K562 (cell line): ENCODE data around the gene TM9SF4. TPM values are rescaled to one million over a fixed set of nuclear protein-coding genes. Genes with fewer than 3 reads are reported as not detected.
A peak's percentile ranks its signal among the peaks of the same experiment; 100 is the strongest.

ENCODE experiments used
- ATAC-seq: fragments of 200-7000 bp; cut with Tn5 transposase; 3 replicates; pipeline ENCODE4 v1.9.1; 2020; ENCODE audit warnings: moderate library complexity
- BruUV-seq: library from RNA; stranded (reverse); fragments of 400-500 nt; replicated peaks from 2 replicates; lab custom pipeline; 2021; lab: Mats Ljungman, UMichigan
- CTCF ChIA-PET: fragments of 300-600 bp; formaldehyde crosslinking; extraction: SDS; loops from one replicate; lab custom pipeline; 2021; ENCODE audit warnings: low intra/inter-chr PET ratio; lab: Yijun Ruan, JAX
- POLR2A ChIA-PET: fragments of 300-600, 350-650 bp; sonication (Branson Sonifier 250); formaldehyde crosslinking; extraction: SDS; loops from one replicate; lab custom pipeline; 2021; ENCODE audit warnings: antibody characterized with exemption, inconsistent platforms; lab: Yijun Ruan, JAX
- DNase-seq, 4 experiments: peaks; one replicate each; pipeline versions ENCODE4 v3.0.0 to v3.0.0-alpha.2; 2011 to 2018; ENCODE audit warnings: low spot score in 3 of 4, mixed read lengths in 3 of 4; ENCODE audit errors: extremely low read depth in 1 of 4
- FAIRE-seq: peaks from 2 replicates; lab custom pipeline; 2011; peaks lifted over from hg19 to GRCh38; lab: Jason Lieb, UNC
- H2AFZ ChIP-seq: 2 replicates; pipeline ENCODE4 v1.6.0; 2011; ENCODE audit warnings: low read depth, low read length, control low read depth, inconsistent platforms
- H3K27ac ChIP-seq: fragments of 200-600 bp; 3 replicates; pipeline ENCODE4 v1.8.0; 2011; ENCODE audit warnings: low read depth, mild to moderate bottlenecking, control low read depth, inconsistent platforms, low read length, moderate library complexity, mixed read lengths; ENCODE audit errors: extremely low read depth
- H3K27me3 ChIP-seq, 2 experiments: fragments of 300-600 bp in 1 of 2; 2 replicates in 1 of 2; 3 replicates in 1 of 2; pipeline versions ENCODE4 v1.6.0 to v1.8.0; 2011; ENCODE audit warnings: inconsistent platforms in 2 of 2, low read length in 2 of 2, mild to moderate bottlenecking in 1 of 2, mixed read lengths in 1 of 2, moderate library complexity in 1 of 2; ENCODE audit not compliant: control insufficient read depth in 2 of 2, insufficient read depth in 2 of 2
- H3K36me3 ChIP-seq: fragments of 300-600 bp; 3 replicates; pipeline ENCODE4 v1.8.0; 2011; ENCODE audit warnings: mild to moderate bottlenecking, low read length, inconsistent platforms; ENCODE audit not compliant: control insufficient read depth, insufficient read depth
- H3K4me1 ChIP-seq, 2 experiments: fragments of 200-600 bp in 1 of 2; replicated peaks in 1 of 2; 2 replicates in 1 of 2; 3 replicates in 1 of 2; pipeline versions ENCODE4 v1.5.1 to v1.8.0; 2011; ENCODE audit warnings: inconsistent platforms in 2 of 2, low read length in 2 of 2, mild to moderate bottlenecking in 1 of 2, mixed read lengths in 1 of 2, moderate library complexity in 1 of 2; ENCODE audit not compliant: control insufficient read depth in 2 of 2, insufficient read depth in 2 of 2
- H3K4me2 ChIP-seq: 2 replicates; pipeline ENCODE4 v1.6.1; 2011; ENCODE audit warnings: low read length, control low read depth, inconsistent platforms, mixed read lengths; ENCODE audit not compliant: insufficient read depth
- H3K4me3 ChIP-seq: fragments of 200-600 bp; sonication (generic), shearing (Covaris generic); 2 replicates; pipeline ENCODE4 v1.5.1; 2016; ENCODE audit warnings: control low read depth, inconsistent platforms
- H3K79me2 ChIP-seq: fragments of 200-600 bp; 3 replicates; pipeline ENCODE4 v1.8.0; 2011; ENCODE audit warnings: low read length, inconsistent platforms; ENCODE audit not compliant: control insufficient read depth, insufficient read depth
- H3K9ac ChIP-seq, 2 experiments: 2 replicates each; pipeline versions ENCODE4 v1.6.0 to v1.6.1; 2011; ENCODE audit warnings: low read depth in 2 of 2, low read length in 2 of 2, control low read depth in 1 of 2, inconsistent platforms in 1 of 2, mild to moderate bottlenecking in 1 of 2, mixed read lengths in 1 of 2; ENCODE audit not compliant: insufficient read depth in 1 of 2
- H3K9me1 ChIP-seq: one replicate; pipeline ENCODE4 v1.6.0; 2011; ENCODE audit warnings: inconsistent platforms, mild to moderate bottlenecking, low read length, moderate library complexity; ENCODE audit not compliant: control insufficient read depth, insufficient read depth
- H3K9me3 ChIP-seq: replicated peaks from 2 replicates; pipeline ENCODE4 v1.5.1; 2011; ENCODE audit warnings: low read depth, low read length, inconsistent platforms; ENCODE audit not compliant: control insufficient read depth, insufficient read depth
- H4K20me1 ChIP-seq: replicated peaks from 2 replicates; pipeline ENCODE4 v1.6.1; 2011; ENCODE audit warnings: low read length, inconsistent platforms, mixed read lengths; ENCODE audit not compliant: control insufficient read depth, insufficient read depth
- ADNP ChIP-seq: fragments of 200-800 bp; sonication (Bioruptor generic); IDR thresholded peaks from 2 replicates; pipeline ENCODE4 v1.6.1; 2016; ENCODE audit warnings: missing genetic modification characterization, missing compliant biosample characterization
- BCOR ChIP-seq: fragments of 450-650 bp; IDR thresholded peaks from 2 replicates; pipeline ENCODE4 v1.6.1; 2016
- CXXC5 ChIP-seq: fragments of 250-450 bp; sonication (Bioruptor Pico); IDR thresholded peaks from 2 replicates; pipeline ENCODE4 v1.8.0; 2022; ENCODE audit warnings: inconsistent platforms, mild to moderate bottlenecking, moderate library complexity
- GTF2F1 ChIP-seq: IDR thresholded peaks from 2 replicates; pipeline ENCODE4 v1.6.1; 2011; ENCODE audit warnings: low read depth, low read length, improper control_type of control experiment
- KDM1A ChIP-seq, 2 experiments: fragments of 450-650 bp; IDR thresholded peaks; 2 replicates each; pipeline ENCODE4 v1.6.1; 2016; ENCODE audit warnings: mild to moderate bottlenecking in 2 of 2
- MCM7 ChIP-seq, 2 experiments: fragments of 450-650 bp; IDR thresholded peaks; 2 replicates each; pipeline ENCODE4 v1.6.1; 2016 to 2018
- NFE2L1 ChIP-seq: fragments of 450-650 bp; IDR thresholded peaks from 2 replicates; pipeline ENCODE4 v1.6.1; 2016; ENCODE audit warnings: missing genetic modification characterization, low read depth, mild to moderate bottlenecking, missing compliant biosample characterization, moderate library complexity, borderline replicate concordance
- NFXL1 ChIP-seq: fragments of 450-650 bp; formaldehyde crosslinking; IDR thresholded peaks from 2 replicates; pipeline ENCODE4 v1.4.0; 2021; ENCODE audit warnings: mild to moderate bottlenecking
- NONO ChIP-seq, 2 experiments: fragments of 200-400 bp in 1 of 2; fragments of 450-650 bp in 1 of 2; formaldehyde crosslinking in 1 of 2; IDR thresholded peaks; 2 replicates each; pipeline ENCODE4 v1.6.1; 2017; ENCODE audit warnings: low read depth in 2 of 2, mild to moderate bottlenecking in 2 of 2, moderate library complexity in 2 of 2, low read length in 1 of 2
- NR2C1 ChIP-seq, 2 experiments: fragments of 450-650 bp; IDR thresholded peaks; 2 replicates each; pipeline ENCODE4 v1.6.1; 2017; ENCODE audit warnings: mild to moderate bottlenecking in 2 of 2, antibody characterized with exemption in 1 of 2, inconsistent platforms in 1 of 2, missing compliant biosample characterization in 1 of 2, missing genetic modification characterization in 1 of 2
- RBM25 ChIP-seq: fragments of 200-400 bp; formaldehyde crosslinking; IDR thresholded peaks from 2 replicates; pipeline ENCODE4 v1.6.1; 2018; ENCODE audit warnings: low read length, low read depth, moderate library complexity; ENCODE audit not compliant: severe bottlenecking
- ZNF121 ChIP-seq: sonication (generic); formaldehyde crosslinking; conservative IDR thresholded peaks from 2 replicates; pipeline ENCODE4 v1.8.0; 2022; ENCODE audit warnings: missing genetic modification reagents
- WGBS: fragments of 100-300 bp; shearing (Covaris generic); methylation state at CpG from one replicate; pipeline ENCODE4 v1.1.6; 2016; ENCODE audit warnings: low coverage, mixed read lengths; ENCODE audit not compliant: insufficient coverage; ENCODE audit errors: missing lambda C conversion rate; 5-methylcytosine and 5-hydroxymethylcytosine counted together
- in situ Hi-C: fragments of 300-500 bp; cut with MboI; formaldehyde crosslinking; loops from 4 replicates; pipeline ENCODE4 v1.15.0; 2018; ENCODE audit warnings: inconsistent platforms, mixed read lengths
- intact Hi-C: fragments of 100-400 bp; cut with micrococcal nuclease; formaldehyde crosslinking; loops from 2 replicates; pipeline ENCODE4 v1.14.2; 2022
- polyA plus RNA-seq, 8 experiments: library from polyadenylated mRNA; depleted of rRNA in 4 of 8; stranded (reverse) in 5 of 8; unstranded in 3 of 8; fragments of >200 nt; fragmentation: Nextera tagmentation in 2 of 8; fragmentation: Illumina TruSeq in 1 of 8; extraction: Ambion mirVana in 2 of 8; extraction: Trizol in 1 of 8; gene quantifications; 2 replicates each; pipeline versions ENCODE4 v1.2.1 to v1.2.3, GENCODE V29; 2011 to 2014; ENCODE audit warnings: inconsistent platforms in 1 of 8, missing spikeins in 1 of 8
- total RNA-seq, 7 experiments: library from RNA; depleted of rRNA in 6 of 7; stranded (reverse); fragments of >200 nt in 6 of 7; fragmentation: Illumina TruSeq in 2 of 7; extraction: Trizol in 2 of 7; gene quantifications; 2 replicates each; pipeline versions ENCODE4 v1.2.1 to v1.2.3, GENCODE V29; 2011 to 2021; ENCODE audit warnings: low replicate concordance in 1 of 7
- TF ChIP-seq, protein P1 (sequence below): sonication (generic); formaldehyde crosslinking; IDR thresholded peaks from 2 replicates; pipeline ENCODE4 v1.8.1; 2022; ENCODE audit warnings: missing genetic modification reagents
- TF ChIP-seq, protein P2 (sequence below): sonication (generic); formaldehyde crosslinking; IDR thresholded peaks from 2 replicates; pipeline ENCODE4 v1.8.0; 2022; ENCODE audit warnings: missing genetic modification reagents, mild to moderate bottlenecking, borderline replicate concordance
- TF ChIP-seq, protein P3 (sequence below): fragments of 450-650 bp; IDR thresholded peaks from 2 replicates; pipeline ENCODE4 v1.7.1; 2018; ENCODE audit warnings: mild to moderate bottlenecking, low read depth; ENCODE audit not compliant: partially characterized antibody

Gene TM9SF4
- total and polyA plus RNA-seq, 9 of the 15 experiments (the other 6 are each of a cell fraction or from before 2014, with no cell fraction given): 14.5 to 46.3 (median 26.9) TPM

DNA sequence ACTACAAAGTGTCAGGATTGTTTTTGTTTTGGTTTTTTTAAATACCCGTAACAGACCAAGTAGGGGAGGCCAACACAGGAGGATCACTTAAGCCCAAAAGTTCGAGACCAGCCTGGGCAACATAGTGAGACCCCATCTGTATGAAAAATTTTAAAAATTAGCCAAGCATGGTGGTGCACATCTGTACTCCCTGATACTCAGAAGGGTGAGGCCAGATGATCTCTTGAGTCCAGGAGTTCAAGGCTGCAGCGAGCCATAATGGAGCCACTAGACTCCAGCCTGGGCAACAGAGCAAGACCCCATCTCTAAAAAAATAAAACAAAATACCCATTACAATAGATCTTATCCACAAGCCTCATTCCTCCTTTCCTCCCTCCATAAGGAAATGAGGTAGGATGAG, 28.7 kb upstream of the TM9SF4 start:
- Histone ChIP-seq H3K36me3 (no peaks in the 10 kb centered on the region), H3K9me1 (no peaks in the 10 kb centered on the region), H3K9me3 (no peaks in the 10 kb centered on the region), H3K79me2 (no peaks in the 10 kb centered on the region), H3K27ac (no peak overlapping the region), H3K4me2 (no peak overlapping the region), H3K4me1 (no peaks in the 10 kb centered on the region; a peak in 1 of 5 replicates)
- ATAC-seq (no peak), DNase-seq (no peak)
- 0% methylated on average over 3 of the region's 3 CpGs for WGBS
- no TSS peak for BruUV-seq
- intact Hi-C loops: no loop called here
- TF ChIP-seq GTF2F1 (no peak), KDM1A (IDR thresholded peaks at IDR 0.05) (0 out of 4 replicates have a peak, but pooled peaks of 1 of the 2 experiments have one; percentile 44), MCM7 (IDR thresholded peaks at IDR 0.05) (no peak), NR2C1 (IDR thresholded peaks at IDR 0.05) (no peak), NR2C1 (tag; IDR thresholded peaks at IDR 0.05) (no peak), NFXL1 (CRISPR knock-in tag) (no peak), CXXC5 (CRISPR knock-in tag) (no peak), ZNF121 (CRISPR knock-in tag) (peak; percentile 98), RBM25 (peak; percentile 68), NONO (IDR thresholded peaks at IDR 0.05; ENCODE audit: low read depth in 2 of 2, low read length in 1 of 2) (no peak), NFE2L1 (tag) (no peak), ADNP (tag) (peak; percentile 49; the same call in 1 of the 2 replicates), BCOR (peak; percentile 56; the same call in 1 of the 2 replicates)
- TF ChIP-seq, protein P1, sequence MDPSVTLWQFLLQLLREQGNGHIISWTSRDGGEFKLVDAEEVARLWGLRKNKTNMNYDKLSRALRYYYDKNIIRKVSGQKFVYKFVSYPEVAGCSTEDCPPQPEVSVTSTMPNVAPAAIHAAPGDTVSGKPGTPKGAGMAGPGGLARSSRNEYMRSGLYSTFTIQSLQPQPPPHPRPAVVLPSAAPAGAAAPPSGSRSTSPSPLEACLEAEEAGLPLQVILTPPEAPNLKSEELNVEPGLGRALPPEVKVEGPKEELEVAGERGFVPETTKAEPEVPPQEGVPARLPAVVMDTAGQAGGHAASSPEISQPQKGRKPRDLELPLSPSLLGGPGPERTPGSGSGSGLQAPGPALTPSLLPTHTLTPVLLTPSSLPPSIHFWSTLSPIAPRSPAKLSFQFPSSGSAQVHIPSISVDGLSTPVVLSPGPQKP: no peak
- TF ChIP-seq, protein P2, sequence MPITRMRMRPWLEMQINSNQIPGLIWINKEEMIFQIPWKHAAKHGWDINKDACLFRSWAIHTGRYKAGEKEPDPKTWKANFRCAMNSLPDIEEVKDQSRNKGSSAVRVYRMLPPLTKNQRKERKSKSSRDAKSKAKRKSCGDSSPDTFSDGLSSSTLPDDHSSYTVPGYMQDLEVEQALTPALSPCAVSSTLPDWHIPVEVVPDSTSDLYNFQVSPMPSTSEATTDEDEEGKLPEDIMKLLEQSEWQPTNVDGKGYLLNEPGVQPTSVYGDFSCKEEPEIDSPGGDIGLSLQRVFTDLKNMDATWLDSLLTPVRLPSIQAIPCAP: no peak
- TF ChIP-seq, protein P3, sequence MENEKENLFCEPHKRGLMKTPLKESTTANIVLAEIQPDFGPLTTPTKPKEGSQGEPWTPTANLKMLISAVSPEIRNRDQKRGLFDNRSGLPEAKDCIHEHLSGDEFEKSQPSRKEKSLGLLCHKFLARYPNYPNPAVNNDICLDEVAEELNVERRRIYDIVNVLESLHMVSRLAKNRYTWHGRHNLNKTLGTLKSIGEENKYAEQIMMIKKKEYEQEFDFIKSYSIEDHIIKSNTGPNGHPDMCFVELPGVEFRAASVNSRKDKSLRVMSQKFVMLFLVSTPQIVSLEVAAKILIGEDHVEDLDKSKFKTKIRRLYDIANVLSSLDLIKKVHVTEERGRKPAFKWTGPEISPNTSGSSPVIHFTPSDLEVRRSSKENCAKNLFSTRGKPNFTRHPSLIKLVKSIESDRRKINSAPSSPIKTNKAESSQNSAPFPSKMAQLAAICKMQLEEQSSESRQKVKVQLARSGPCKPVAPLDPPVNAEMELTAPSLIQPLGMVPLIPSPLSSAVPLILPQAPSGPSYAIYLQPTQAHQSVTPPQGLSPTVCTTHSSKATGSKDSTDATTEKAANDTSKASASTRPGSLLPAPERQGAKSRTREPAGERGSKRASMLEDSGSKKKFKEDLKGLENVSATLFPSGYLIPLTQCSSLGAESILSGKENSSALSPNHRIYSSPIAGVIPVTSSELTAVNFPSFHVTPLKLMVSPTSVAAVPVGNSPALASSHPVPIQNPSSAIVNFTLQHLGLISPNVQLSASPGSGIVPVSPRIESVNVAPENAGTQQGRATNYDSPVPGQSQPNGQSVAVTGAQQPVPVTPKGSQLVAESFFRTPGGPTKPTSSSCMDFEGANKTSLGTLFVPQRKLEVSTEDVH: no peak
- TF ChIP-seq, all 486 proteins: peak for 5
- no peak overlapping the region for H3K4me3 ChIP-seq
- H2AFZ ChIP-seq: no peak overlapping the region
- H3K27me3 ChIP-seq: peaks cover 33 to 51% of the 10 kb centered on the region in 2 experiments
- CTCF ChIA-PET: no interaction called here
- in situ Hi-C loops: no loop called here
- POLR2A ChIA-PET: interaction anchor here (0.6 to 0.7 kb wide), 2 partner anchors 11 to 44 kb away, joined by 3 read pairs; no protein-coding TSS in a partner anchor
- no peak overlapping the region for H3K9ac ChIP-seq
- peaks cover 4% of the 10 kb centered on the region; the same call in 1 of the 2 replicates for H4K20me1 ChIP-seq
- FAIRE-seq: no peak
